ENCODE data around the gene NCOR1. TPM values are rescaled to one million over a fixed set of nuclear protein-coding genes. Genes with fewer than 3 reads are reported as not detected.
A peak's percentile ranks its signal among the peaks of the same experiment; 100 is the strongest.

Gene NCOR1
- total and polyA plus RNA-seq, 2 of the 13 experiments (the other 11 are each of a cell fraction or from before 2014, with no cell fraction given) = 57.0 to 71.7 TPM

DNA sequence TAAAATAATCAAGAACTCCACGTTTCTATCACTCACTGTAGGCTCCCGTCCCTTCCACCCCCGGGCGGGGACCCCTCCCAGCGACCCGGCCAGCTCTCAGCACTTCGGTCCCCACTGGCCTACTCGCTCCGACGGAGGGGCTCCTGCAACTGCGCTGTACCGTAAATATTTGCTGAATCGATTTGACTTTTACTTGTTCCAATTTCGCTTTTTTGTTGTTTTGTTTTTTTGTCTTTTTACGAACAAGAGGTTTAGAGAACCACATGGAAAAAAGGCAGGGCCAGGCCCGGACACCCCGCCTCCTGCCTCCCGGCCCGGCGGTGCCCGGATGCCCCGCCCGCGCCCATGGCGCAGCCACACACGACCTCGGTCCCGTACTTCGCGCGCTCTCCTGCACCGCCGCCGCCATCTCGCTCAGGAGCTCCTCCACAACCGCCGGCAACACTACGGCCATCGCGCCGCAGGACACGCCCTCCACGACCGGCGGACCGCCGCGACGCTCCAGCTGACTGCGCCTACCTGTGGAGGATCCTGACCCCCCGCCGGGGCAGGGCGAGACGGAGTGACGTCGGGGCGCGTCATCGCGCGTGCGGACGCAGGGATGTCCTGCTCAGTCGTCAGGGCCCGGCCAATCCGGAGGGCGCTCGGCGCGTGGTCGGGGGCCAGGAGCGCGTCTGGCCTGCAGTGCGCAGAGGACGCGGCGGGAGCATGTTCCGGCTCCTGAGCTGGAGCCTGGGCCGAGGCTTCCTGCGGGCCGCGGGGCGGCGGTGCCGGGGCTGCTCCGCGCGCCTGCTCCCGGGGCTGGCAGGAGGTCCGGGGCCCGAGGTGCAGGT lies 216.0 kb downstream of the NCOR1 start, which contains the start of the genes TTC19 and ZSWIM7 (continued):
- TF ChIP-seq RARA (CRISPR knock-in tag; IDR thresholded peaks at IDR 0.05) (peak; percentile 61), KLF16 (CRISPR knock-in tag; IDR thresholded peaks at IDR 0.05) (peak; percentile 33 to 93; a peak in 3 of 4 replicates), SOX5 (CRISPR knock-in tag; IDR thresholded peaks at IDR 0.05; ENCODE audit: borderline replicate concordance) (peak; percentile 76; the same call in 1 of the 2 replicates), ZNF460 (CRISPR knock-in tag; IDR thresholded peaks at IDR 0.05; ENCODE audit: borderline replicate concordance) (no peak; the same call in 1 of the 2 replicates), U2AF1 (optimal IDR thresholded peaks at IDR 0.05; ENCODE audit: low read depth, low read length) (peak; percentile 29), ZFX (CRISPR knock-in tag; IDR thresholded peaks at IDR 0.05; ENCODE audit: low read depth) (peak; percentile 99), ZNF546 (CRISPR knock-in tag; conservative IDR thresholded peaks at IDR 0.05) (no peak; the same call in 1 of the 2 replicates), MYC (CRISPR knock-in tag; IDR thresholded peaks at IDR 0.05; ENCODE audit: borderline replicate concordance) (peak; percentile 96), ZNF17 (CRISPR knock-in tag; IDR thresholded peaks at IDR 0.05) (no peak), ZNF614 (CRISPR knock-in tag; IDR thresholded peaks at IDR 0.05; ENCODE audit: borderline replicate concordance) (peak; percentile 88; the same call in 1 of the 2 replicates), CHD4 (IDR thresholded peaks at IDR 0.05; ENCODE audit: borderline replicate concordance, low read length) (no peak), ARHGAP35 (CRISPR knock-in tag; IDR thresholded peaks at IDR 0.05; ENCODE audit: borderline replicate concordance) (peak; percentile 94), ZNF33B (CRISPR knock-in tag; IDR thresholded peaks at IDR 0.05) (peak; percentile 97), NR2F1 (CRISPR knock-in tag; IDR thresholded peaks at IDR 0.05) (peak in 1 of 2 experiments; percentile 36; a peak in 1 of 4 replicates), ZNF83 (CRISPR knock-in tag; IDR thresholded peaks at IDR 0.05; ENCODE audit: borderline replicate concordance) (no peak), CCAR2 (optimal IDR thresholded peaks at IDR 0.05; ENCODE audit: low read depth, low read length) (no peak), ZNF337 (CRISPR knock-in tag; IDR thresholded peaks at IDR 0.05; ENCODE audit: borderline replicate concordance, low read depth) (peak; percentile 95; the same call in 1 of the 2 replicates), SCMH1 (CRISPR knock-in tag; IDR thresholded peaks at IDR 0.05; ENCODE audit: borderline replicate concordance) (no peak), EED (CRISPR knock-in tag; IDR thresholded peaks at IDR 0.05) (0 out of 2 replicates have a peak, but pooled peaks have one; percentile 76), KMT2B (CRISPR knock-in tag; IDR thresholded peaks at IDR 0.05) (peak; percentile 89), RELA (CRISPR knock-in tag; IDR thresholded peaks at IDR 0.05) (peak; percentile 91), ZNF143 (CRISPR knock-in tag; IDR thresholded peaks at IDR 0.05) (peak; percentile 33), ETS1 (CRISPR knock-in tag; IDR thresholded peaks at IDR 0.05) (peak; percentile 82; the same call in 1 of the 2 replicates)
- TF ChIP-seq, protein P1, sequence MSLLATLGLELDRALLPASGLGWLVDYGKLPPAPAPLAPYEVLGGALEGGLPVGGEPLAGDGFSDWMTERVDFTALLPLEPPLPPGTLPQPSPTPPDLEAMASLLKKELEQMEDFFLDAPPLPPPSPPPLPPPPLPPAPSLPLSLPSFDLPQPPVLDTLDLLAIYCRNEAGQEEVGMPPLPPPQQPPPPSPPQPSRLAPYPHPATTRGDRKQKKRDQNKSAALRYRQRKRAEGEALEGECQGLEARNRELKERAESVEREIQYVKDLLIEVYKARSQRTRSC (CRISPR knock-in tag; IDR thresholded peaks at IDR 0.05; ENCODE audit: low read depth) = no peak
- TF ChIP-seq, protein P2, sequence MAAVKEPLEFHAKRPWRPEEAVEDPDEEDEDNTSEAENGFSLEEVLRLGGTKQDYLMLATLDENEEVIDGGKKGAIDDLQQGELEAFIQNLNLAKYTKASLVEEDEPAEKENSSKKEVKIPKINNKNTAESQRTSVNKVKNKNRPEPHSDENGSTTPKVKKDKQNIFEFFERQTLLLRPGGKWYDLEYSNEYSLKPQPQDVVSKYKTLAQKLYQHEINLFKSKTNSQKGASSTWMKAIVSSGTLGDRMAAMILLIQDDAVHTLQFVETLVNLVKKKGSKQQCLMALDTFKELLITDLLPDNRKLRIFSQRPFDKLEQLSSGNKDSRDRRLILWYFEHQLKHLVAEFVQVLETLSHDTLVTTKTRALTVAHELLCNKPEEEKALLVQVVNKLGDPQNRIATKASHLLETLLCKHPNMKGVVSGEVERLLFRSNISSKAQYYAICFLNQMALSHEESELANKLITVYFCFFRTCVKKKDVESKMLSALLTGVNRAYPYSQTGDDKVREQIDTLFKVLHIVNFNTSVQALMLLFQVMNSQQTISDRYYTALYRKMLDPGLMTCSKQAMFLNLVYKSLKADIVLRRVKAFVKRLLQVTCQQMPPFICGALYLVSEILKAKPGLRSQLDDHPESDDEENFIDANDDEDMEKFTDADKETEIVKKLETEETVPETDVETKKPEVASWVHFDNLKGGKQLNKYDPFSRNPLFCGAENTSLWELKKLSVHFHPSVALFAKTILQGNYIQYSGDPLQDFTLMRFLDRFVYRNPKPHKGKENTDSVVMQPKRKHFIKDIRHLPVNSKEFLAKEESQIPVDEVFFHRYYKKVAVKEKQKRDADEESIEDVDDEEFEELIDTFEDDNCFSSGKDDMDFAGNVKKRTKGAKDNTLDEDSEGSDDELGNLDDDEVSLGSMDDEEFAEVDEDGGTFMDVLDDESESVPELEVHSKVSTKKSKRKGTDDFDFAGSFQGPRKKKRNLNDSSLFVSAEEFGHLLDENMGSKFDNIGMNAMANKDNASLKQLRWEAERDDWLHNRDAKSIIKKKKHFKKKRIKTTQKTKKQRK (IDR thresholded peaks at IDR 0.05; ENCODE audit: low read length) = no peak
